HK-2 (cell line): ENCODE data around the gene PGP.

ENCODE experiments used
- DNase-seq: peaks from one replicate; pipeline ENCODE4 v3.0.0-alpha.2; 2018; ENCODE audit not compliant: unreplicated experiment

Gene PGP

DNA sequence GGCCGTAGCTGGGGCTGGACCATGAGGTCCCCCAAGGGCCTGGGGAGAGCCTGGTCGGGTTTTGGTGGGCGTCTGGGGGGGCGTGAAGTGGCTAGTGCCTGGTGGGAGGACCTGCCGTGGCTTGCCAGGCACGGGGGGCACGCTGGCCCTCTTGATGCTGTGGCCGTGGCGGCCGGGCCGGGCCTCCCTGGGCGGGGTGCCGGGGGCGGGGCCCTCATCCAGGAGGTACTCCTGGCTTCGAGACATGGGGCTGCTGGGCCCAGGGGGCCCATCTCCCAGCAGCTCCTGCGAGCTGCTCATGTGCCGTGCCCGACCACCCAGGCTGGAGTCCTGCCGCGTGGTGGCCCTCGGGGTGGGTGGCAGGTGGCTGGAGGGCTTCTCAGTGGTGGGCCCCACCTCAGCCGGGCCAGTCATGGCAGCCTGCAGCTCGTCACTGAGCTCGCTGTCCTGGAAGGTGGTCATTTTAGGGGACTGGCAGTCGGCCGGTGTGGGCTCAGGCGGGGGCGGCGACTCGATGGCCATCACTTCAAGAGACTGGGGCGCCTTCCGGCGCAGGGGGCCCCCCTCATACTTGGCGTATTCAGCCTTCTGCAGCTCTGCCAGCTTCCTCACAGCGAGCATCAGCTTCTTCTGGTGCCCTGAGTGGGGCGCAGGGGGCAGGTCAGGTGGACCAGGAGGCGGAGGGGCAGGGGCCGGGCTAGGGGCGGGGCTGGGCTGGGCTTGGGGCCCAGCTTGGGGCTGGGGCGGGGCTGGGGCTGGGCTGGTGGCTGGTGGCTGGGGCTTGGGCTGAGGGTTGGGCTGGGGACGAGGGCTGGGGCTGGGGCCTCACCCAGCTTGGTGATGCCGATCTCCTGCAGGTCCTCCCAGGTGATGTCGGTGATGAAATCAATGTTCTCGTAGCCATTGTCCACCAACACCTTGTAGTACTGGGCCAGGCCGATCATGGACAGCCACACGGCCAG lies 33.4 kb downstream of the PGP start:
- no peak for DNase-seq

DNA sequence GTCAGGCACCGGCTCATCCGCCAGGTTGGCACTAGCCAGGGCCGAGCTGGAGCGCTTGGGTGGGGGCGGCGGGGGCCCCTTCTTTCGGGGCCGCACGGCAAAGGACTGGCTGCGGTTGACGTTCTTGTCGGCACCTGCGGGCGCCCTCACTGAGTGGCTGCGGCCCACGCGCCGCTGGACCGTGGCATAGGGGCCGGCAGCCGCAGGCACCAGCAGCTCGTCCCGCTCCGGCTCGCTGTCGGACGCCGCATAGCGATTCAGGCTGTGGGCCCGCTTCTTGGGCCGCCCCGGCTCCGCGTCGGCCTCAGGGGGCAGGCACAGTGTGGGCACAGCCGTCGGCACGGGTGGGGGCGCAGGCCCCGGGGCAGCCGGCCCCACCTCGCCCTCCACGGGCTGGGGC lies 34.2 kb downstream of the PGP start:
- no peak for DNase-seq

DNA sequence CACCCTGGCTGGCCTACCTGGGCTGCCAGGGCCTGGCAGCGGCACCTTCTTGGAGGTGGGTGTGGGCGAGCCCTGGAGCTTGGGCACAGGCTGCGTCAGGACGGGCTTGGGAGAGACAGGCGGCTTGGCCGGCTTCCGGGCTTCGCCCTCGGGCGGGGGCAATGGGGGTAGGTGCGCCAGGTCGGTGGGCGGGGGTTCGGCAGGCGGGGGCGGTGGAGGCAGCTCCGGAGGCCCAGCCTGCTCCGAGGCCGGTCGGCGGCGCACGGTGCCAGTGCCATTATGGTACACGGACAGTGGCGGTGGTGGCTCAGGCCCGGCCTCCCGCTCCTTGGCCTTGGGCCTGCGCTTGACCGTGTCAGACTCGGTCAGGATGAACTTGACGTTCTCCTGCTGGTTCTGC lies 35.1 kb downstream of the PGP start:
- DNase-seq = no peak

DNA sequence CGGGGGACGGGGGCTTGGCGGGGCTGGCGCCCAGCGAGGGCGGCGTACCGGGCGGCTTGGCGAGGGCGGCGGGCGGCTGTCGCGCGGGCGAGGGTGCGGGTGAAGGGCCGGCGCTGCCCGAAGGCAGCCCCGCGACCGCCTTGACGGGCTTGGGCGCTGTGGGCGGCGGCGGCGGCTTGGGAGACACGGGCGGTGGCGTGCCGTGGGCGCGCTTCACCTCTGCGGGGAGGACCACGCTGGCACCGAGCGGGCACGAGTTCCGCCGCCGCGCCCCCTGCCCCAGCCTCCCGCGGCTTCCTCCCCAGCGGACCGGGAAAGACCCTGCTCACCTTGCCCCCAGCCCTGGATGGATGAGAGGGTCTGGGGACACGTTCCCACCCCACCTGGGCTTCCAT lies 35.5 kb downstream of the PGP start:
- no peak for DNase-seq

DNA sequence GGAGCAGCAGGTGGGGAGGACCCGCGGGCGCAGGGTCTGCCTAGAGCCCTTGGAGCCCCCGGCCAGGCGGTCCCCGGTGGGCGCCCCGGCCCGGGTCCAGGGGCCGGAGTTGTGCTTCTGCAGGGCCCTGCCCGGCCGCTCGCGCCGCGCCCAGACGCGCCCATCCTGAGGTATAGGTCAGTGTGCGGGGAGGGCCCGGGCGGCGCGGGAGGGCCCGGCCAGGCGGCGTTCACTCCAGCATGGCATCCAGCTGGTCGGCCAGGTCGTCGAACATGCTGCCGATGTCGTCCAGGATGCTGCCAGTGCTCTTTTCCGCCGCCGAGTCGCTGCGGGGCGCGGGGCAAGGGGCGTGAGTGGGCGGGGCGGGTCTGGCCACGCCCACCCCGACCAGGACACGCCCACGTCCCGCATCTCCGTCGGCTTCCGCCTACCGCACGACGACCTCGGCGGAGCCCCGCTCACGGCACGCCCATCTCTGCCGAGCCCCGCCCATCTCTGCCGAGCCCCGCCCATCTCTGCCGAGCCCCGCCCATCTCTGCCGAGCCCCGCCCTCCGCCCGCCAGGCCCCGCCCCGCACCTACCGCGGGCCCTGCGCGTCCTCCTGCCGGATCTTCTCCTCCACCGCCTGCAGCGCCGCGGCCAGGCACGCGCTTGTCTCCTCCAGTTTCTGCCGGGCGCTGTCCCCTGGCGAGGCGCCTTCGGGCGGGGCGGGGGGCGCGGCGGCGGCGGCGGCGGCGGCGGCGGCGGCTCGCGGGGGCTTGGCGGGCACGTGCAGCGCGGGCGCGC lies 36.1 kb downstream of the PGP start:
- DNase-seq = no peak

DNA sequence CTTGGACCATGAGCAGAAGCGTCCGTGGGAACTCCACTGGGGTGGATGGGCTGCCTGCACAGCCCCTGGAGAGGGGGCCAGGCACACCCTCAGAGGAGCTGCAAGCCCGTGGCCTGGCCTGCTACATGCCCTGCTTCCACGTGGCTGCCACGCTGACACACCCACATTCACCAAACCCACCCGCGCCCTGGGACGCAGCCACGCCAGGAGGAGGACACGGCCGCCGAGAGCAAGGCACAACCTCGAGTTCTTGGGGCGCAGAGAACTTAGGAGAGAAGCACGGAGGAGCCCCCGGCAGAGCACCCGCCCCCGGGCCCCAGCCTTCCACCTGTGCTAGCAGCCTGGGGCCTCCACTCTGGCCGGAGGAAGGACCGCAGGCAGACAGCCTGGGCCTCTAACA lies 37.1 kb downstream of the PGP start:
- no peak for DNase-seq

DNA sequence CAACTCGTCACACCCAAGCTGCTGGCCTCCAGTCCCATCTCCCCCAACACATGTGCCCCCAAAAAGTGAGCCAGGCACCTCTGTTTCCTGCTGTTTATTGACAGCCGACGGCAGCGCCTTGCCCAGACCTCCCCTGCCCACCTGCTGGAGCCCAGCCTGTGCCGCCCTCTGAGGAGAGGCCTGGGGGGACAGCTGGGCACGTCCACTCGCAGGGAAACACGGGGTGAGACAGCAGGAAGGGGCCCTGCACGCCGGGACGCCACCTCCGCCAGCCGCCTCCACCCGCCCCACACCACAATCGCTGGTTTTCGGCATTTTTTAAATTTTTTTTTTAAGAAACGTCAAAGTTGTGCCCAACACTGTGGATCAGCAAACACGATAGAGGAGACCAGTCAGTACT lies 37.5 kb downstream of the PGP start:
- no peak for DNase-seq

DNA sequence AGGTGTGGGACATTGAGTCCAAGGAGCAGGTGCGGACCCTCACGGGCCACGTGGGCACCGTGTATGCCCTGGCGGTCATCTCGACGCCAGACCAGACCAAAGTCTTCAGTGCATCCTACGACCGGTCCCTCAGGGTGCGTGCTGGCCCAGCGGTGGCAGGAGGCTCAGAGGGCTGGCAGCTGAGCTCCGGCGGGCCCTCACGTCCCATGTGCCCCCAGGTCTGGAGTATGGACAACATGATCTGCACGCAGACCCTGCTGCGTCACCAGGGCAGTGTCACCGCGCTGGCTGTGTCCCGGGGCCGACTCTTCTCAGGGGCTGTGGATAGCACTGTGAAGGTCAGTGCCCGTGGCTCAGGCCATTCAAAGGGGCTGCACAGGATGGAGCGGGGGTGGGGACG lies 38.6 kb downstream of the PGP start:
- no peak for DNase-seq

DNA sequence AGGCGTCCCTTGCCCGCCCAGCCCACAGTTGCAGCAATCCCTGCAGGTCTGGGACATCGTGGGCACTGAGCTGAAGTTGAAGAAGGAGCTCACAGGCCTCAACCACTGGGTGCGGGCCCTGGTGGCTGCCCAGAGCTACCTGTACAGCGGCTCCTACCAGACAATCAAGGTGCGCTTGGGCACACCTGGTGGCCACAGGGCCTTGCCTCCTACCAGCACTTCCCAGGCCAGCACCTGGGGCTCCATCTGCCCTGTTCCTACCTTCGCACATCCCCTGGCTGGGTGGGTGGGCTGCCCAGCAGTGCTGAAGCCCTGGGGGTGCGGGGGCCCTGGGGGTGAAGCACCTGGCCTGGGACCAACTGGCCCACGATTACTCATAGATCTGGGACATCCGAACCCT lies 39.2 kb downstream of the PGP start:
- DNase-seq = no peak

DNA sequence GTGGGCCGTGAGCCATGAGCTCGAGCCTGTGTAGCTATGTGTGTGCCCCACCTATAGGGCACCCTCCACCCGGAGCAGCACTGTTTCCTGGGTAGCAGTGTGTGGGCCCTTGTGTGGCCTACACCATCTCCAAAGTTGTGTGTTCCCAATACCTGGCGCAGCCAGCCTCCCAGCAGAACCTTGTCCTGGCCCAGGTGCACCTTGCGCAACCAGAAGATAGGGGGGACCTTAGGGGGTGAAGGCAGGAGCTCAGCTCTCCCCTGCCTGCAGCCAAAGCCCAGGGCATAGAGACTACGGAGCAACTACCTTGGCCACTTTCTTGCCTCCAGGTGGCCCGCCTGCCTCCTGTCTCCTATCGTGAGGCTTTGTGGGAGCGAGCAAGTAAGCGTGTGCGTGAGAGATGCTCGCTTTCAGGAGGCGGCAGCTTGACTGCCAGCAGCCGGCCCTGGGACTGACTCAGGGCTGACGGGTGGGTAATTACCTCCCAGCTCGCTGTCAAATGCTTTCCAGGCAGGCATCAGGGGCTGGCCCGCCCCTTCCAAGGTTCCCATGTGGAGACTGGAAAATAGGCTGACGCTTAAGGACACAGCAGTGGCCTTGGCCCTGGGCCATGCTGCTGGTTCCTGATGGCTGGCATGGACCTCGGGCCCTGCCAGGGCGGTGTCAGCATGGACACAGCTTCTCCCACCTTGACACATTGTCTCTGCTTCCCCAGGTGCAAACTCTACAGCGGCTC lies 40.1 kb downstream of the PGP start:
- DNase-seq = no peak

DNA sequence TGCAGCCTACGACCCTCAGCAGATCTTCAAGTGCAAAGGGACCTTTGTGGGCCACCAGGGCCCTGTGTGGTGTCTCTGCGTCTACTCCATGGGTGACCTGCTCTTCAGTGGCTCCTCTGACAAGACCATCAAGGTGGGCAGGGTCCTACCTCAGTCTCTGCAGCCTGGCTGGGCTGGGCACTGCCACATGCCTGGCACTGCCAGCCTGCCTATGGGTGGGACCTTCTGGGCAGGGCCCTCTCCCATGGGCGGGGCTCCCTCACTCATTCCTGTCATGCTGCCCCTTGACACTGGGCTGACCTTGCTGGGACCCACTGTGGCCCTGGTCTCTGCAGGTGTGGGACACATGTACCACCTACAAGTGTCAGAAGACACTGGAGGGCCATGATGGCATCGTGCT lies 40.7 kb downstream of the PGP start:
- DNase-seq = no peak

DNA sequence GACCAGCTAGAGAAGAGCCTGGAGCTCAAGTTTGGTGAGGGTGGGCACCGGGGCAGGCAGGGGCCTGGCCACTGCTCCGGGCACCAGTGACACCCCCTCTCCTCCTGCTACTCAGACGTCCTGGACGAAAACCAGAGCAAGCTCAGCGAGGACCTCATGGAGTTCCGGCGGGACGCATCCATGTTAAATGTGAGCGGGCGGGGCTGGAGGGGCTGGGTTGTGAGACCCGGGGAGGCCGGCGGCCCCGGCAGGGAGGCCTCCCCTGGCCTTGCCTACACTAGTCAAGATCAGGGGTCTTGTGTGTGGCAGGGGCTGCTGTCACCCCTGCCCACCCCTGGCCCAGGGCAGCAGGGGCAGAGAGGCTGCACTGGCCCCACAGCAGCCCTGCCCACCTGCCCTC lies 41.3 kb downstream of the PGP start:
- no peak for DNase-seq

DNA sequence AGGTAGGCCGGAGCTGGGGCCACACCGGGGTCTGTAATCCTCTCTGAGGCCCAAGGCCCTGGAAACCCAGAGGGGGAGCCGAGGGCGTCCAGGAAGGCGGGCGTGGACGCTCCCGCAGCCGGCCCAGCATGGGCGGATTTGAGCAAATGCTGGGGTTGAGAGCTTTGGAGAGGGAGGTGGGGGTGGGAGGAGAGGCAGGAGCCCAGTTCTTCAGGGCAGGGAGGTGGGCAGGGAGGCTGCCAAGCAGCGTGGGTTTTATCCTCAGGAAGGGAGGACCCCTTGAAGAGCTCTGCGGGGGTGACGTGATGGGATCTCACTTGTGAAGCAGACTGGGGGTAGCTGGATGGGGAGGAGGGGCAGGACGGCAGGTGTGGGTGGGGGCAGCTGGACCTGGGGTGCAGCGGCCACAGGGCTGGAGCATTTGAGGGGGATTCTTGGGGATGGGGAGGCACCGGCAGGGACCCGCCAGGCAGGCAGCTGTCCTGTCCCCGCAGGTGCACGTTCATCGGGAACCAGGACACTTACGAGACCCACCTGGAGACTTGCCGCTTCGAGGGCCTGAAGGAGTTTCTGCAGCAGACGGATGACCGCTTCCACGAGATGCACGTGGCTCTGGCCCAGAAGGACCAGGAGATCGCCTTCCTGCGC lies 41.8 kb downstream of the PGP start:
- DNase-seq = no peak

DNA sequence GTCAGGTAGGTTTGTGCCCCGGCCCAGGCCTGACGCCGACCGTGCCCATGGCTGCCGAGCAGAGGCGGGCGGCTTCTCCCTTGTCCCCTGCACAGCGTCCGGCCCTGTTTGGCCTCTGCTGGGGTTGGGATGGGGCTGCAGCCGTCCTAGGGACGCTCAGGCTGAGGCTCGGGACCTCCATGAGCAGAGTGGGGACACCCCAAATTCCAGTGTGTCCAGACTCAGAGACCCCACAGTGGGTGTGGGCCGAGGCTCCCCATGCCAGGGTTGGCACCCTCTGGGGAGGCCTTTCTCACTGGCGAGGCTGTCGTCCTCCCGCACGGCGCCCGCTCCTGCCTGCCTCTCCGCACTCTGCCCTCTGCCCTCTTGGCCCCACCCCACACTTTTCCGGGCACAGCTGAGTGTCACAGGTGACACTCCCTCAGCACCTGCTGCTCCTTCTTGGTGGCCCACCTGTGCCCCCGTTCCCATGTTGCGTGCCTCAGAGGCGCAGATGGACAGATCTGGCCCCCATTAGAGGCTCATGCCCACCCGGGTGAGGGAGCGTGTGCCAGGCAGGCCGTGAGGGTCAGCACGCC lies 43.0 kb downstream of the PGP start:
- no peak for DNase-seq

DNA sequence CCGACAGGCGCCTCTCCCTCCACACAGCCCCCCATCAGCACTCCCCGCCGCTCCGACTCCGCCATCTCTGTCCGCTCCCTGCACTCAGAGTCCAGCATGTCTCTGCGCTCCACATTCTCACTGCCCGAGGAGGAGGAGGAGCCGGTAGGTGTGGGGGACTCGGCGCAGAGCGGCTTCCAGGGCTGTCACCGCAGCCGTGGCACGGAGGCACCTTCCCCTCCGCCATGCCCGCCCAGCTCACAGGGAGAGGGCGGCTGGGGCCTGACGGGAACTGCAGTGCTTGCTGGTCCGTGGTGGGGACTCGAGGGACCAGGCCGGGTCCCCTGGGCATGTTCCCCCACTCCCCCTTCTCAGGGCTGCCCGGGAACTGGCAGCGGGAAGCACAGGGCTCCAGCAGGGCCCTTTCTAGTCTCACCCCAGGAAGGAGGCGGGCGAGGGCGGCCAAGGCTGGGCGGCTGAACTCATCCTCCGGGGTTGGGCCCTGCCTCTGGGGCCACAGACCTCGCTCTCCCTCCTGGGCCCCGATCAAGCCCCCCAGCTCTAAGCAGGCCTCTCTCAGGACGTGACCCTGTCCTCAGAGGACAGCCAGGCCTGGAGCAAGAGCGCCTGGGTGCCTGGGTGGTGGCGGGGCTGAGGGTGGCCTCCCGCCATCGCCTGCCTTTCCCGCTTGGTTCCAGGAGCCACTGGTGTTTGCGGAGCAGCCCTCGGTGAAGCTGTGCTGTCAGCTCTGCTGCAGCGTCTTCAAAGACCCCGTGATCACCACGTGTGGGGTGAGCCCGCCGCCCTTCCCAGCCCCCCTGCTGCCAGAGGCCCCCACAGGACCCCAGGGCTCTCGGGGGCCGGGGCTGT lies 43.8 kb downstream of the PGP start:
- no peak for DNase-seq

DNA sequence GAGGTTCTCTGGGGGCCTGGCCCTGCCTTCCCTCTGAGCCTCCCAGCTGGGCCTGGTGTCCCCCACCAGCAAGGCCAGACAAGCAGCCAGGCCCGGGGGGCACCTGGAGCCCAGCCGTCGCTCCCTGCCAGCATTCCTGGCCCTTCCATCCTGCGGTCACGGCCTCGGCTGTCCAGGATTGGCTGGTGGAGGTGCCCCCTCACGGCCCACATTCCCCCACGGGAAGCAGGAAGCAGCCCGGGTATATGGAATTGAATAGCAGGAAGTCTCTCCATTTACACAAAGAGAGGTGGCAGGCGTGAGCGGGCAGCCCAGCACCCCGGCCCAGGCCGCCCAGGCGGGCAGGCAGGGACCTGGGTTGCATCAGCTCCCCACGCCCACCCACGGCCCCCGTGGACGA lies 44.6 kb downstream of the PGP start:
- DNase-seq = no peak

DNA sequence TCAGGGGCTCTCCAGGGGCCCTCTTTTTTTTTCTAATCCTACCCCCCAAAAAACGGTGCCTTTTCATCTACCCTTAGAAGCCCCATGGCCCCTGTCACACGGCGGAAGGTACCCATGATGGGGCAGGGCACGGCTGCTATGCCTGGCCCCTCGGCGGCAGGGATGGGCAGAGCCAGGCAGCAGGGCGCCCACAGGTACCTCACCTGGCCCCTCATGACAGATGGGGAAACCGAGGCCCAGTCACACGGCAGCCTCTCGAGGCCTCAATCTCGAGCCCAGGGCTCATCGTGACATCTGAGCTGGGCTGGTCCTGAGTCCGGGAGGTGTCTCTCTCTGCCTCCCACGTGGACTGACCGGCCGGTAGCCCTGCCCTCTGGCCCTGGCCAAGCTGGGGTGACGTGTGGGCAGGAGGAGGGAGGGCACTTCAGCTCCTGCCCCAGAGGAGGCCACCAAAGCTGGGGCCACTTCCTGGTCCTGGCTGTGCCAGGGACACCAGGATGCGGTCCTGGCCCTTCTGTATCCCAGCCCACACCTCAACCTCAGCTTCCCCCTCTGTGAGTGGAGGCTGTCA lies 47.5 kb downstream of the PGP start:
- no peak for DNase-seq

DNA sequence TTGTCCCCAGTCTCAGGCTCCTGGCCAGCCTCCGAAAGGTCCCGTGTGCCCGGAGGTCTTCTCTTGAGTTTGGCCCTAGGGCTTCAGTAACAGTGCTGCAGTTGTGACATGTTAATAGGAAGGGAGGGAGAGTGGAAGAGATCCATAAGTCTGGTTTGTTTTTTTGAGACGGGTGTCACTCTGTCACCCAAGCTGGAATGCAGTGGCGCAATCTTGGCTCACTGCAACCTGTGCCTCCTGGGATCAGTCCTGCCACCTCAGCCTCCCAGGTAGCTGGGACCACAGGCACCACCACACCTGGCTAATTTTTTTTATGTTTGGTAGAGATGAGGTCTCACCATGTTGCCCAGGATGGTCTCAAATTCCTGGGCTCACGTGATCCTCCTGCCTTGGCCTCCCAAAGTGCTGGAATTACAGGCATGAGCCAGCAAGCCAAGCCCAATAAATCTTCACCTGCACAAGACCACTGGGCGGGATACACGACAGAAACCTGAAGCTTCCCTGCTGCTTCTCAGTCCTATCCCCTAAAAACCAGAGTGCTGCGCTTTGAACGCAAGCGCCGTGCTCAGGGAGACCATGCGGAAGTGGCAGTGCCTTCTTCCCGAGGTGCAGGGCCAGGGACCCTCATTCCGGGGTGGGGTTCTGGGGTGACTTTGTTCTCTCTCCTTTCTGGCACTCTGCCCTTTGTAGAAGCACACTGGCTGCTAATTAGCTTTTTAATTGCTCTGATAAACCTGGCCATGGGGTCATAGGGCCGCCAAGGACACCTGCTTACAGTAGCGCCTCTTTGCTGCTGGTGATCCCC lies 48.2 kb downstream of the PGP start:
- no peak for DNase-seq

DNA sequence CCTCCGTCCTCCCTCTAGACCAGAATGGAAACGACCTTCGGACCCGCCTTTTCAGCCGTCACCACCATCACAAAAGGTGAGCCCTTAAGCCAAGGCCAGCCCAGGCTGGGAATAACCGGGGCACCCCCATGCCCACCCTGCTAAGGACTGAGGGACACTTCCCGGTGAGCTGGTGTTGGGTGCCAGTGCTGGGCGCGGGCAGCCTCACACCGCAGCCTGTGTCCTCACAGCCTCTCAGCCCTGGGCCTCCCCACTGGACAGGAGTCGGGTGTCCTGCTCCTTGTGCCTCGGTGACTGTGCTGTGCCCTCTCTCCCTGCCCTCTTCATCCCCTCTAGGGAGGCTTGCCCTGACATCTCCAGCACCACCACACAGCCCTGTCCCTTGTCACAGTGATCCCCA lies 48.8 kb downstream of the PGP start:
- DNase-seq = no peak
